Measurements from ENCODE around the gene ZNF436. TPM values are rescaled to one million over a fixed set of nuclear protein-coding genes. Genes with fewer than 3 reads are reported as not detected.
"Not testable (repeated sequence)": the region's sequence is repeated elsewhere in the genome, so short reads cannot be mapped to it uniquely, and the experiment has no call there.

Gene ZNF436
- total RNA-seq, 6 experiments from 2014 or later: 2.8 to 4.5 (median 3.4) TPM

DNA sequence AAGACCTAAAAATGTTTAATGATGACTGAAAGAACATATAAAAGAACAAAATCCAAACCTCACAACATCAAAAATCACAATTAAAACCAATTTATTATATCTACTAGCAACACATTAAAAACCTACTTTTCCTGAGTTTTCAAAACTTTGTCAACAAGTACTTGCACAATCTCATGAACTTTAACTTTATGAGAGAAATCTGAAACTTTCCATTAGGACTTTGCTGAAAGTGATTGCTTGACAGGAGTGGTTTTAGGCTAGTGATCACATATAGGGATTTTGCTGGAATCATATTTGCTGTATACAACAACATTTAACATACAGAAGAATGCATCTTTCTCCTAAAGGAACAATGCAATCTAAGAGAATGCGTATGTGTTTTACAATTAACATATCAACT, 38.8 kb downstream of the ZNF436 start:
- Histone ChIP-seq H3K4me3 (no peak overlapping the region), H3K36me3 (peaks cover 0 to 48% (median 26%) of the 10 kb centered on the region in 4 donors), H3K4me1 (peaks cover 0 to 16% (median 5%) of the 10 kb centered on the region in 4 donors), H3K9me3 (no peaks in the 10 kb centered on the region), H3K27ac (peak overlapping the region in 2 of 3 donors; percentile 48 to 74), H3K27me3 (no peaks in the 10 kb centered on the region)
- ATAC-seq: peak; percentile 45 to 81 (median 61)
- DNase-seq: no peak
- intact Hi-C loops (cut with DNase I): no loop called here
- TF ChIP-seq POLR2A (IDR thresholded peaks at IDR 0.05): no peak
- TF ChIP-seq, protein P1, sequence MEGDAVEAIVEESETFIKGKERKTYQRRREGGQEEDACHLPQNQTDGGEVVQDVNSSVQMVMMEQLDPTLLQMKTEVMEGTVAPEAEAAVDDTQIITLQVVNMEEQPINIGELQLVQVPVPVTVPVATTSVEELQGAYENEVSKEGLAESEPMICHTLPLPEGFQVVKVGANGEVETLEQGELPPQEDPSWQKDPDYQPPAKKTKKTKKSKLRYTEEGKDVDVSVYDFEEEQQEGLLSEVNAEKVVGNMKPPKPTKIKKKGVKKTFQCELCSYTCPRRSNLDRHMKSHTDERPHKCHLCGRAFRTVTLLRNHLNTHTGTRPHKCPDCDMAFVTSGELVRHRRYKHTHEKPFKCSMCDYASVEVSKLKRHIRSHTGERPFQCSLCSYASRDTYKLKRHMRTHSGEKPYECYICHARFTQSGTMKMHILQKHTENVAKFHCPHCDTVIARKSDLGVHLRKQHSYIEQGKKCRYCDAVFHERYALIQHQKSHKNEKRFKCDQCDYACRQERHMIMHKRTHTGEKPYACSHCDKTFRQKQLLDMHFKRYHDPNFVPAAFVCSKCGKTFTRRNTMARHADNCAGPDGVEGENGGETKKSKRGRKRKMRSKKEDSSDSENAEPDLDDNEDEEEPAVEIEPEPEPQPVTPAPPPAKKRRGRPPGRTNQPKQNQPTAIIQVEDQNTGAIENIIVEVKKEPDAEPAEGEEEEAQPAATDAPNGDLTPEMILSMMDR (IDR thresholded peaks at IDR 0.05): no peak
- 91% methylated on average over 1 of the region's 1 CpG for WGBS (ENCODE audit: insufficient coverage, low coverage, low lambda C conversion rate, missing lambda C conversion rate)

DNA sequence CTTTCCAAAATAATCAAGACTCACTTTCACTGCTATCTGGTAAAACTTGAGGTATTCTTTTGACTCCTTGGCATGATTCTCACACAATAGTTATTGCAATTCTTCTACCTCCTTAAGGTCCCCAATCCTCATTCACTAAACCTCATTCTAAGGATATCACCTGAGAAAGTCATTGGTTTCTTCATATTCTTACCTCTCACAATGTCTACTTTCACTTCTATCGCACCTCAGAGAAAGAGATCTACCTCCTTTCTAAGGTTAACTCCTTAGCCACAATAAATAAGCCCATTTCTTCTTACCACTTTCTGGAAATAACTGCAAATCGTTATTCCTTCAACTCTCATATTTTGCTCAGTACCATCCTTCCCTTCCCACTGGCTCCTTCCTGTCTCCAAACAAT, 44.2 kb downstream of the ZNF436 start:
- DNase-seq (no peak), ATAC-seq (no peak)
- Histone ChIP-seq H3K4me3 (no peak overlapping the region), H3K27ac (no peak overlapping the region), H3K27me3 (no peaks in the 10 kb centered on the region), H3K9me3 (no peaks in the 10 kb centered on the region), H3K36me3 (peaks cover 0 to 52% (median 16%) of the 10 kb centered on the region in 4 donors), H3K4me1 (no peaks in the 10 kb centered on the region)
- WGBS (ENCODE audit: insufficient coverage, low coverage, low lambda C conversion rate, missing lambda C conversion rate): 67% methylated on average over 2 of the region's 2 CpGs
- intact Hi-C loops (cut with DNase I): no loop called here
- no peak for TF ChIP-seq POLR2A (IDR thresholded peaks at IDR 0.05)
- TF ChIP-seq, protein P1 (IDR thresholded peaks at IDR 0.05): no peak

DNA sequence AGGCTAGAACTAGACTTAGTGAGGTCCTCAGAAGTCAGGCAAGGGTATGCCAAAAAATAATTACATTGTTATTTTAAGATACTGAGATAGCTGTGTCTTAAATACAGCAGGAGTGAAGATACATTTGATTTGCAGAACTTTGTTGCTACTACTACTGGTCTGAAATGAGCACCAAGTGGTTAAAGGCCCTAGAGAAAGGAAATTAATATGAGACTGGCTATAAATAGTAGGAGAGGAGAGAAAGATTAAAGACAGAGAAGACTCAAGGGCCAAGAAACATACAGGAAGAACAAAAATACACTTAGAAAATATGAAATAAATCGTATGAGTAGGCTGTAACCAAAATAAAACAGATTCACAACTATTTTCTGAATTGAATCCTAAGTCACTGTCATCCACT, 46.9 kb downstream of the ZNF436 start:
- ATAC-seq (no peak), DNase-seq (no peak)
- intact Hi-C loops (cut with DNase I): no loop called here
- H3K9me3 ChIP-seq: no peaks in the 10 kb centered on the region
- no peak for TF ChIP-seq POLR2A (IDR thresholded peaks at IDR 0.05)
- TF ChIP-seq, protein P1 (IDR thresholded peaks at IDR 0.05): no peak
- H3K27ac ChIP-seq: no peak overlapping the region
- peaks cover 0 to 70% (median 22%) of the 10 kb centered on the region in 4 donors for H3K36me3 ChIP-seq
- 64% methylated on average over 1 of the region's 1 CpG for WGBS (ENCODE audit: insufficient coverage, low coverage, low lambda C conversion rate, missing lambda C conversion rate)
- no peak overlapping the region for H3K4me3 ChIP-seq
- H3K27me3 ChIP-seq: no peaks in the 10 kb centered on the region
- no peaks in the 10 kb centered on the region for H3K4me1 ChIP-seq

DNA sequence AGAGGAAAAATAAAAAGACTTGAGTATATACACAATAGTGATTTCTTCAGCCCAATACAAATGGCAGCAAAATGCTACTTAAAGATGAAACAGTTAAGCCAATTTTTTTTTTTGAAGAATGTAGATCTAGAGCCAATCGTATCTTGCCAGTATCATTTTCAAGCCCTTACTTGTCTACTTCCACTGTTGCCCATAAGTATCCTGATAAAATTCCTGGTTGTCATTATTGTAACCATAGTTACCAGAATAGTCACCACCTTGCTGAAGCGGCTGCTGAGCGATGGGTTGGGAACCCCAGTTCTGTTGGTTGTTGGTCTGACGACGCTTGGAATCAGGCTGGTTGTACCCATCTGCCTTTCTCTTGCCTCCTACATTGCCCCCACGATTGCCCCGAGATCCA, 59.4 kb downstream of the ZNF436 start:
- intact Hi-C loops (cut with DNase I); DNase-seq; ATAC-seq; H3K4me1 ChIP-seq; H3K27ac ChIP-seq; H3K27me3 ChIP-seq; H3K4me3 ChIP-seq; H3K9me3 ChIP-seq: not testable (repeated sequence)
- WGBS (ENCODE audit: insufficient coverage, low coverage, low lambda C conversion rate, missing lambda C conversion rate): 93% methylated on average over 4 of the region's 7 CpGs
- H3K36me3 ChIP-seq: peaks cover 0 to 47% (median 14%) of the 10 kb centered on the region in 4 donors

Other genes with a start within 250 kb of the ZNF436 start
- gene LUZP1, start 201.0 kb downstream of the ZNF436 start, total RNA-seq: 1 to 10 TPM; 4.1 to 8.0 (median 6.1) TPM
- gene HTR1D, start 152.3 kb downstream of the ZNF436 start, total RNA-seq: not detected
- 10 to 100 TPM; 27.5 to 44.2 (median 32.0) TPM for gene HNRNPR, start 25.6 kb downstream of the ZNF436 start, total RNA-seq
- gene TCEA3, start 54.9 kb upstream of the ZNF436 start, total RNA-seq: 10 to 100 TPM; 53.3 to 94.0 (median 63.2) TPM
- gene ASAP3, start 114.3 kb upstream of the ZNF436 start, total RNA-seq: 10 to 100 TPM; 12.3 to 22.1 (median 16.6) TPM
- 1 to 10 TPM in 1 of 6 experiments, under 1 TPM in 5; 0.18 to 1.2 (median 0.70) TPM for gene E2F2, start 161.4 kb upstream of the ZNF436 start, total RNA-seq
- gene ID3, start 189.7 kb upstream of the ZNF436 start, total RNA-seq: 10 to 100 TPM; 12.7 to 44.6 (median 27.0) TPM